SW 1271 (cell line): Measurements from ENCODE around the gene GPRIN2.
"Not testable (repeated sequence)": the region's sequence is repeated elsewhere in the genome, so short reads cannot be mapped to it uniquely, and the experiment has no call there.

ENCODE experiments used
- DNase-seq, 2 experiments: peaks; one replicate each; lab custom pipeline; 2025; lab: John Stamatoyannopoulos, UW

The GPRIN2 gene

GRCh38 chr10:46567151-46567550, 10.7 kb upstream of the GPRIN2 start:
- not testable (repeated sequence) for DNase-seq

GRCh38 chr10:46565591-46566332, 9.3 kb upstream of the GPRIN2 start:
- peak in 1 of 2 experiments; percentile 60 for DNase-seq

- no peak for DNase-seq
These were observed 4.5 kb upstream of the GPRIN2 start for GRCh38 chr10:46560952-46561351.

GRCh38 chr10:46560381-46560780, 3.9 kb upstream of the GPRIN2 start:
- no peak for DNase-seq

- no peak for DNase-seq
These were observed 2.8 kb upstream of the GPRIN2 start for GRCh38 chr10:46559231-46559671.

- DNase-seq, result no peak
These were observed 2.1 kb upstream of the GPRIN2 start for GRCh38 chr10:46558392-46559185.

GRCh38 chr10:46558122-46558391, 1.6 kb upstream of the GPRIN2 start:
- DNase-seq, result no peak

- no peak for DNase-seq
These were observed 1.1 kb upstream of the GPRIN2 start for GRCh38 chr10:46557319-46558121.

- no peak for DNase-seq
These were observed 544 bp downstream of the GPRIN2 start for GRCh38 chr10:46555713-46556514.

- no peak for DNase-seq
These were observed 1.1 kb downstream of the GPRIN2 start for GRCh38 chr10:46555366-46555712.

GRCh38 chr10:46554166-46554781, 2.2 kb downstream of the GPRIN2 start:
- no peak for DNase-seq

GRCh38 chr10:46553238-46554049, 3.0 kb downstream of the GPRIN2 start:
- DNase-seq, result no peak

GRCh38 chr10:46552526-46553237, 3.8 kb downstream of the GPRIN2 start:
- DNase-seq, result no peak

GRCh38 chr10:46551701-46552525, 4.5 kb downstream of the GPRIN2 start:
- no peak for DNase-seq

GRCh38 chr10:46550795-46551700, 5.4 kb downstream of the GPRIN2 start:
- no peak for DNase-seq

GRCh38 chr10:46550076-46550790, 6.2 kb downstream of the GPRIN2 start:
- no peak for DNase-seq
